ENCODE measurements around the gene BMX. TPM values are rescaled to one million over a fixed set of nuclear protein-coding genes. Genes with fewer than 3 reads are reported as not detected.

Gene BMX
- total RNA-seq, 5 donors from 2014 or later (not counting 1 experiment from before 2014, with no cell fraction given) = not detected

GRCh38 chrX:15567886-15568616 lies 67.4 kb downstream of the BMX start:
- WGBS (ENCODE audit: insufficient coverage) = no CpG with 5 or more reads among the region's 7 CpGs
- Histone ChIP-seq H3K36me3 (ENCODE audit: control insufficient read depth in 2 of 2, extremely low read depth in 1 of 2, insufficient read depth in 1 of 2, low read length in 1 of 2) (no peaks in the 10 kb centered on the region), H3K9me3 (no peaks in the 10 kb centered on the region), H3K4me1 (ENCODE audit: control insufficient read depth in 1 of 2, extremely low read depth in 1 of 2, insufficient read depth in 2 of 2, low read length in 2 of 2) (no peaks in the 10 kb centered on the region), H3K27ac (ENCODE audit: low read length) (no peak overlapping the region), H3K27me3 (replicated peaks in 1 of 2; ENCODE audit: control insufficient read depth in 2 of 2, extremely low read depth in 1 of 2, insufficient read depth in 2 of 2, low read length in 1 of 2) (peaks cover 2 to 3% of the 10 kb centered on the region in 2 experiments), H3K4me3 (ENCODE audit: control insufficient read depth in 1 of 2, extremely low read depth in 1 of 2, low read length in 1 of 2) (no peak overlapping the region)
- no peaks in the 10 kb centered on the region for H3K36me3 Mint-ChIP-seq
- ChIA-PET CTCF (interaction anchor here in 1 of 2 donors (0.6 to 0.9 kb wide), 2 partner anchors 80 to 235 kb away, joined by 3 read pairs; no protein-coding TSS in a partner anchor), POLR2A (no interaction called here)
- ATAC-seq (replicated peaks in 1 of 4) (no peak), DNase-seq (no peak)
- no peaks in the 10 kb centered on the region for H3K9me3 Mint-ChIP-seq
- no peak overlapping the region for H3K27ac Mint-ChIP-seq
- no peaks in the 10 kb centered on the region for H3K4me1 Mint-ChIP-seq
- H3K27me3 Mint-ChIP-seq = peaks cover 0 to 52% of the 10 kb centered on the region in 2 donors
- no peak overlapping the region for H3K4me3 Mint-ChIP-seq

- Histone ChIP-seq H3K4me3 (ENCODE audit: control insufficient read depth in 1 of 2, extremely low read depth in 1 of 2, low read length in 1 of 2) (no peak overlapping the region), H3K27me3 (replicated peaks in 1 of 2; ENCODE audit: control insufficient read depth in 2 of 2, extremely low read depth in 1 of 2, insufficient read depth in 2 of 2, low read length in 1 of 2) (peaks cover 2 to 3% of the 10 kb centered on the region in 2 experiments), H3K4me1 (ENCODE audit: control insufficient read depth in 1 of 2, extremely low read depth in 1 of 2, insufficient read depth in 2 of 2, low read length in 2 of 2) (no peaks in the 10 kb centered on the region), H3K36me3 (ENCODE audit: control insufficient read depth in 2 of 2, extremely low read depth in 1 of 2, insufficient read depth in 1 of 2, low read length in 1 of 2) (no peaks in the 10 kb centered on the region), H3K9me3 (no peaks in the 10 kb centered on the region), H3K27ac (ENCODE audit: low read length) (no peak overlapping the region)
- ChIA-PET CTCF (interaction anchor here in 1 of 2 donors (0.6 kb wide), 1 partner anchor 57 kb away, joined by 4 read pairs; no protein-coding TSS in a partner anchor), POLR2A (no interaction called here)
- WGBS (ENCODE audit: insufficient coverage) = no CpG with 5 or more reads among the region's 1 CpG
- no peak overlapping the region for H3K27ac Mint-ChIP-seq
- H3K9me3 Mint-ChIP-seq = no peaks in the 10 kb centered on the region
- H3K4me1 Mint-ChIP-seq = no peaks in the 10 kb centered on the region
- no peak overlapping the region for H3K4me3 Mint-ChIP-seq
- H3K27me3 Mint-ChIP-seq = peaks cover 7 to 53% of the 10 kb centered on the region in 2 donors
- no peaks in the 10 kb centered on the region for H3K36me3 Mint-ChIP-seq
- DNase-seq (no peak), ATAC-seq (replicated peaks in 1 of 4) (no peak)
Measured at GRCh38 chrX:15570145-15570544, 69.5 kb downstream of the BMX start.

- Histone ChIP-seq H3K36me3 (ENCODE audit: control insufficient read depth in 2 of 2, extremely low read depth in 1 of 2, insufficient read depth in 1 of 2, low read length in 1 of 2) (no peaks in the 10 kb centered on the region), H3K4me1 (ENCODE audit: control insufficient read depth in 1 of 2, extremely low read depth in 1 of 2, insufficient read depth in 2 of 2, low read length in 2 of 2) (no peaks in the 10 kb centered on the region), H3K27me3 (replicated peaks in 1 of 2; ENCODE audit: control insufficient read depth in 2 of 2, extremely low read depth in 1 of 2, insufficient read depth in 2 of 2, low read length in 1 of 2) (peaks cover 0 to 3% of the 10 kb centered on the region in 2 experiments), H3K9me3 (no peaks in the 10 kb centered on the region), H3K27ac (ENCODE audit: low read length) (no peak overlapping the region), H3K4me3 (ENCODE audit: control insufficient read depth in 1 of 2, extremely low read depth in 1 of 2, low read length in 1 of 2) (no peak overlapping the region)
- ATAC-seq (replicated peaks in 1 of 4) = no peak
- no peak overlapping the region for H3K27ac Mint-ChIP-seq
- H3K4me3 Mint-ChIP-seq = no peak overlapping the region
- peaks cover 10 to 38% of the 10 kb centered on the region in 2 donors for H3K27me3 Mint-ChIP-seq
- CTCF ChIA-PET = no interaction called here
- POLR2A ChIA-PET = no interaction called here
- no peaks in the 10 kb centered on the region for H3K36me3 Mint-ChIP-seq
- H3K4me1 Mint-ChIP-seq = no peaks in the 10 kb centered on the region
- DNase-seq = no peak
- no CpG with 5 or more reads among the region's 2 CpGs for WGBS (ENCODE audit: insufficient coverage)
- no peaks in the 10 kb centered on the region for H3K9me3 Mint-ChIP-seq
Measured at GRCh38 chrX:15574017-15574416, 73.4 kb downstream of the BMX start.

- H3K36me3 ChIP-seq (ENCODE audit: control insufficient read depth in 2 of 2, extremely low read depth in 1 of 2, insufficient read depth in 1 of 2, low read length in 1 of 2) = no peaks in the 10 kb centered on the region
- no peak overlapping the region for H3K27ac ChIP-seq (ENCODE audit: low read length)
- H3K4me3 ChIP-seq (ENCODE audit: control insufficient read depth in 1 of 2, extremely low read depth in 1 of 2, low read length in 1 of 2) = no peak overlapping the region
- no peak overlapping the region for H3K4me3 Mint-ChIP-seq
- no peaks in the 10 kb centered on the region for H3K27me3 ChIP-seq (replicated peaks in 1 of 2; ENCODE audit: control insufficient read depth in 2 of 2, extremely low read depth in 1 of 2, insufficient read depth in 2 of 2, low read length in 1 of 2)
- H3K9me3 Mint-ChIP-seq = no peaks in the 10 kb centered on the region
- ChIA-PET CTCF (no interaction called here), POLR2A (no interaction called here)
- DNase-seq = no peak
- H3K36me3 Mint-ChIP-seq = no peaks in the 10 kb centered on the region
- no peaks in the 10 kb centered on the region for H3K4me1 Mint-ChIP-seq
- H3K4me1 ChIP-seq (ENCODE audit: control insufficient read depth in 1 of 2, extremely low read depth in 1 of 2, insufficient read depth in 2 of 2, low read length in 2 of 2) = no peaks in the 10 kb centered on the region
- ATAC-seq (replicated peaks in 1 of 4) = no peak
- H3K27me3 Mint-ChIP-seq = peaks cover 10 to 33% of the 10 kb centered on the region in 2 donors
- no CpG with 5 or more reads among the region's 1 CpG for WGBS (ENCODE audit: insufficient coverage)
- no peaks in the 10 kb centered on the region for H3K9me3 ChIP-seq
- H3K27ac Mint-ChIP-seq = no peak overlapping the region
Measured at GRCh38 chrX:15576019-15576418, 75.4 kb downstream of the BMX start.

- ATAC-seq (replicated peaks in 1 of 4) (no peak), DNase-seq (no peak)
- no peaks in the 10 kb centered on the region for H3K27me3 ChIP-seq (replicated peaks in 1 of 2; ENCODE audit: control insufficient read depth in 2 of 2, extremely low read depth in 1 of 2, insufficient read depth in 2 of 2, low read length in 1 of 2)
- H3K4me3 ChIP-seq (ENCODE audit: control insufficient read depth in 1 of 2, extremely low read depth in 1 of 2, low read length in 1 of 2) = no peak overlapping the region
- POLR2A ChIA-PET = no interaction called here
- Mint-ChIP-seq H3K27ac (no peak overlapping the region), H3K36me3 (no peaks in the 10 kb centered on the region), H3K4me3 (no peak overlapping the region), H3K9me3 (no peaks in the 10 kb centered on the region), H3K4me1 (no peaks in the 10 kb centered on the region), H3K27me3 (peaks cover 3 to 32% of the 10 kb centered on the region in 2 donors)
- no peak overlapping the region for H3K27ac ChIP-seq (ENCODE audit: low read length)
- no peaks in the 10 kb centered on the region for H3K4me1 ChIP-seq (ENCODE audit: control insufficient read depth in 1 of 2, extremely low read depth in 1 of 2, insufficient read depth in 2 of 2, low read length in 2 of 2)
- no peaks in the 10 kb centered on the region for H3K9me3 ChIP-seq
- CTCF ChIA-PET = no interaction called here
- 71% methylated on average over 1 of the region's 5 CpGs for WGBS (ENCODE audit: insufficient coverage)
- H3K36me3 ChIP-seq (ENCODE audit: control insufficient read depth in 2 of 2, extremely low read depth in 1 of 2, insufficient read depth in 1 of 2, low read length in 1 of 2) = no peaks in the 10 kb centered on the region
Measured at GRCh38 chrX:15579778-15580747, 79.5 kb downstream of the BMX start.

GRCh38 chrX:15594371-15594770 lies 93.8 kb downstream of the BMX start:
- no peak overlapping the region for H3K4me3 ChIP-seq (ENCODE audit: control insufficient read depth in 1 of 2, extremely low read depth in 1 of 2, low read length in 1 of 2)
- H3K27ac ChIP-seq (ENCODE audit: low read length) = no peak overlapping the region
- ATAC-seq (replicated peaks in 1 of 4) (no peak), DNase-seq (no peak)
- POLR2A ChIA-PET = no interaction called here
- H3K4me3 Mint-ChIP-seq = no peak overlapping the region
- H3K27me3 ChIP-seq (replicated peaks in 1 of 2; ENCODE audit: control insufficient read depth in 2 of 2, extremely low read depth in 1 of 2, insufficient read depth in 2 of 2, low read length in 1 of 2) = no peaks in the 10 kb centered on the region
- no peaks in the 10 kb centered on the region for H3K36me3 Mint-ChIP-seq
- no peaks in the 10 kb centered on the region for H3K9me3 ChIP-seq
- no peaks in the 10 kb centered on the region for H3K9me3 Mint-ChIP-seq
- no CpG with 5 or more reads among the region's 2 CpGs for WGBS (ENCODE audit: insufficient coverage)
- no peaks in the 10 kb centered on the region for H3K4me1 Mint-ChIP-seq
- H3K36me3 ChIP-seq (ENCODE audit: control insufficient read depth in 2 of 2, extremely low read depth in 1 of 2, insufficient read depth in 1 of 2, low read length in 1 of 2) = no peaks in the 10 kb centered on the region
- H3K27ac Mint-ChIP-seq = no peak overlapping the region
- H3K4me1 ChIP-seq (ENCODE audit: control insufficient read depth in 1 of 2, extremely low read depth in 1 of 2, insufficient read depth in 2 of 2, low read length in 2 of 2) = no peaks in the 10 kb centered on the region
- CTCF ChIA-PET = no interaction called here
- peaks cover 9 to 39% of the 10 kb centered on the region in 2 donors for H3K27me3 Mint-ChIP-seq

Measured in T-cell (primary cell).